BJ (cell line): ENCODE measurements around the gene PRMT3. TPM values are rescaled to one million over a fixed set of nuclear protein-coding genes. Genes with fewer than 3 reads are reported as not detected.

ENCODE experiments used
- CTCF ChIA-PET: fragments of 350-600 bp; formaldehyde crosslinking; extraction: SDS; loops from one replicate; lab custom pipeline; 2021; ENCODE audit warnings: antibody characterized with exemption, inconsistent platforms; lab: Yijun Ruan, JAX
- POLR2A ChIA-PET: fragments of 300-600 bp; sonication (Branson Sonifier 250); formaldehyde crosslinking; extraction: SDS; loops from one replicate; lab custom pipeline; 2021; ENCODE audit warnings: antibody characterized with exemption; lab: Charles Lee
- DNase-seq: peaks from one replicate; pipeline ENCODE4 v3.0.0-alpha.2; 2011; ENCODE audit warnings: low read depth
- H3K27me3 ChIP-seq: 2 replicates; pipeline ENCODE4 v1.6.0; 2011; ENCODE audit warnings: low read length; ENCODE audit not compliant: control insufficient read depth, insufficient read depth
- H3K36me3 ChIP-seq: 2 replicates; pipeline ENCODE4 v1.5.1; 2011; ENCODE audit warnings: low read length; ENCODE audit not compliant: control insufficient read depth, insufficient read depth
- H3K4me3 ChIP-seq: 2 replicates; pipeline ENCODE4 v1.5.1; 2011; ENCODE audit warnings: low read depth, mild to moderate bottlenecking, control low read depth, low read length
- CTCF ChIP-seq: IDR thresholded peaks from 2 replicates; pipeline ENCODE4 v1.5.1; 2011; ENCODE audit warnings: low read depth, mild to moderate bottlenecking, control low read depth, inconsistent platforms, low read length, moderate library complexity; ENCODE audit not compliant: insufficient read depth
- polyA plus RNA-seq: library from polyadenylated mRNA; depleted of rRNA; stranded (reverse); fragments of >200 nt; gene quantifications from 2 replicates; pipeline ENCODE4 v1.2.3, GENCODE V29; 2011

PRMT3 gene
- polyA plus RNA-seq, 1 experiment, result 5.6 TPM

DNA sequence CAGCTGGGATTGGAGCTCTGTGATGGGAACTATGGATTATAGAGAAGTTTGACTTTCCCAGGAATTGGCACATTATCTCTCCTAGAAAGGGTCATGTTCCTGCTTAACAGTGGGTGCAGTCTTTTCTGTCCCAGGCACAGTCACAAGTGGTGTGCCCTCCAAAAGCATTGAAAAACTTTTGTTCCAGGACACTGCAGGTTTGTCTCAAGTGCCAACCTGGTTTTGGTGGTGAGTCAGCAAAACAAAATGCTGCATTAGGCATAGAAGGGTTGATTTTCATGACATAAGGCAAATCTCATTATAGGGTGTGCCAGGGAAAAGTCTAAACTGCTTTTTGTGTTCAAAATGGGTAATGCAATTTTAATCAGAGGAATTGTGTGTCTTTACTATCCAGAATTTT, 19.1 kb upstream of the PRMT3 start:
- Histone ChIP-seq H3K4me3 (no peak overlapping the region), H3K27me3 (no peaks in the 10 kb centered on the region), H3K36me3 (no peaks in the 10 kb centered on the region)
- TF ChIP-seq CTCF, result no peak
- DNase-seq, result no peak
- ChIA-PET POLR2A (no interaction called here), CTCF (interaction anchor here (1.7 to 3.5 kb wide), 3 partner anchors 10 to 29 kb away, joined by 5 to 19 read pairs (median 6); no protein-coding TSS in a partner anchor)

DNA sequence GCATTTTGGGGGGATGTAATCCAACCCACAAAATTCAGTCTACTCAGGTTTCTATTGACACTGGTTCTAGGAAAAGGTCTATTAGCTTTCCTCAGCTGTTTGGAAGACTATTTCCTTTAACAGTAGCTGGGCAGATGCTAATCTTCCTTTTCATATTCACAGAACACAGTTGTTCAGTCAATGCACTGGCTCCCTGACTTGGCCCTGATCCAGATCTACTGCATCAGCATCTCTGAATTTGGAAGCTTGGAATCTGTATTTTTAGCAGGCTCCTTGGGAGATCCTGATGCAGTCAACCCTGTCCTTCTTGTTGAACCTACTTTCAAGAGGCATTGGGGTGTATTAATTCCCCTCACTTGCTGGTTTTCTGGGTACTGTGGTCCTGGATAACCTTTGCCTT, 17.7 kb upstream of the PRMT3 start:
- POLR2A ChIA-PET, result no interaction called here
- no peak for TF ChIP-seq CTCF
- no peak for DNase-seq
- H3K36me3 ChIP-seq, result no peaks in the 10 kb centered on the region
- CTCF ChIA-PET, result interaction anchor here (0.6 to 3.5 kb wide), 2 partner anchors 16 to 241 kb away, joined by 3 to 19 read pairs; no protein-coding TSS in a partner anchor
- no peak overlapping the region for H3K4me3 ChIP-seq
- no peaks in the 10 kb centered on the region for H3K27me3 ChIP-seq

DNA sequence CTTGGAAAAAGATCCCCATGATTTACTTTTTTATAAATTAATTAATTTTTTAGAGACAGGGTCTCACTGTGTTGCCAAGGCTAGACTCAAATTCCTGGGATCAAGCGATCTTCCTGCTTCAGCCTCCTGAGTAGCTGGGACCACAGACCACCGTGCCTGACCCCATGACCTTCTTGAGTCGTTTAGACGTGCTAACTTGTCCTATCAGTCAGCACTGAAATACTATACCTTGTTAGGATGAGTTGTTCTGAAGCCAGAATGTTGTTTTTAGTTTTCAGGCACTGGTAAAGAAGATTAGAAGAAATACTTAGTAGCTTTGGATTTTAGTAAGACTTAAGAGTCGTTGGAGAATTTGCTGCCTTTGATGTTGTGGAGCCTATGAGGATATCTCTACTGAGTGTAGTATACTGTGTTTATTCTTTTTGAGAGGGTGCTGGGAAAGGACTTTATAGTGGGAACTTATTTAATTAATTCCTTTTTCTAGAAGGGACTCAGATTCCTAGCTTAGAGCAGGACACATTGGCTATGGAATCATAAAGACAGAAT, 15.4 kb upstream of the PRMT3 start:
- TF ChIP-seq CTCF, result no peak
- no peak for DNase-seq
- Histone ChIP-seq H3K36me3 (no peaks in the 10 kb centered on the region; the same call in 1 of the 2 replicates), H3K4me3 (no peak overlapping the region), H3K27me3 (no peaks in the 10 kb centered on the region)
- ChIA-PET POLR2A (no interaction called here), CTCF (interaction anchor here (1.2 to 1.4 kb wide), 2 partner anchors 14 to 25 kb away, joined by 3 read pairs; no protein-coding TSS in a partner anchor)

- TF ChIP-seq CTCF, result no peak
- DNase-seq, result no peak
- ChIA-PET CTCF (interaction anchor here (1.2 to 1.4 kb wide), 2 partner anchors 15 to 24 kb away, joined by 3 read pairs; no protein-coding TSS in a partner anchor), POLR2A (no interaction called here)
- no peaks in the 10 kb centered on the region for H3K27me3 ChIP-seq
- H3K4me3 ChIP-seq, result no peak overlapping the region
- H3K36me3 ChIP-seq, result no peaks in the 10 kb centered on the region; the same call in 1 of the 2 replicates
These were observed 14.4 kb upstream of the PRMT3 start for GRCh38 chr11:20373147-20373546.

- ChIA-PET POLR2A (no interaction called here), CTCF (interaction anchor here (0.8 to 1.3 kb wide), 4 partner anchors 13 to 23 kb away, joined by 3 to 7 read pairs (median 3); no protein-coding TSS in a partner anchor)
- H3K27me3 ChIP-seq, result no peaks in the 10 kb centered on the region
- TF ChIP-seq CTCF, result no peak
- H3K36me3 ChIP-seq, result no peaks in the 10 kb centered on the region; the same call in none of the 2 replicates
- no peak overlapping the region for H3K4me3 ChIP-seq
- no peak for DNase-seq
These were observed 13.8 kb upstream of the PRMT3 start for GRCh38 chr11:20373568-20374209.
